GM12878 (cell line): ENCODE data around the gene MUC13. TPM values are rescaled to one million over a fixed set of nuclear protein-coding genes. Genes with fewer than 3 reads are reported as not detected.

Source experiments
- ATAC-seq: fragments of 200-7000 bp; cut with Tn5 transposase; 3 replicates; pipeline ENCODE4 v1.9.1; 2020; ENCODE audit warnings: mild to moderate bottlenecking, moderate library complexity
- BruUV-seq: library from RNA; stranded (reverse); fragments of 400-500 nt; replicated peaks from 2 replicates; lab custom pipeline; 2021; lab: Mats Ljungman, UMichigan
- CTCF ChIA-PET: fragments of 300-600 bp; sonication (Branson Sonifier 250); formaldehyde crosslinking; extraction: SDS; loops from one replicate; lab custom pipeline; 2021; ENCODE audit warnings: inconsistent platforms; lab: Yijun Ruan, JAX
- POLR2A ChIA-PET: fragments of 350-600 bp; formaldehyde crosslinking; extraction: SDS; loops from one replicate; lab custom pipeline; 2021; ENCODE audit warnings: inconsistent platforms; lab: Charles Lee
- RAD21 ChIA-PET: fragments of 300-600 bp; sonication (Branson Sonifier 250); formaldehyde crosslinking; loops from one replicate; lab custom pipeline; 2023; ENCODE audit warnings: antibody characterized with exemption; ENCODE audit not compliant: unreplicated experiment; lab: Charles Lee
- SMC1A ChIA-PET: fragments of 300-600 bp; sonication (Branson Sonifier 250); formaldehyde crosslinking; loops from one replicate; lab custom pipeline; 2023; ENCODE audit not compliant: unreplicated experiment, uncharacterized antibody; lab: Charles Lee
- DNase-seq: peaks from one replicate; pipeline ENCODE4 v3.0.0-alpha.2; 2011; ENCODE audit warnings: low read depth, low spot score
- FAIRE-seq: peaks from 3 replicates; lab custom pipeline; 2011; peaks lifted over from hg19 to GRCh38; lab: Jason Lieb, UNC
- H2AFZ ChIP-seq: 2 replicates; pipeline ENCODE4 v1.6.0; 2011; ENCODE audit warnings: low read depth, low read length, control low read depth; ENCODE audit not compliant: control insufficient read depth
- H3K27ac ChIP-seq: 2 replicates; pipeline ENCODE4 v1.5.1; 2011; ENCODE audit warnings: control low read depth; ENCODE audit not compliant: control insufficient read depth, insufficient read depth
- H3K27me3 ChIP-seq, 2 experiments: replicated peaks in 1 of 2; 2 replicates each; pipeline versions ENCODE4 v1.6.0 to v1.6.1; 2011; ENCODE audit warnings: low read length in 1 of 2; ENCODE audit not compliant: control insufficient read depth in 2 of 2, insufficient read depth in 2 of 2
- H3K36me3 ChIP-seq, 2 experiments: 2 replicates each; pipeline ENCODE4 v1.5.1; 2011; ENCODE audit warnings: low read length in 1 of 2; ENCODE audit not compliant: control insufficient read depth in 2 of 2, insufficient read depth in 2 of 2
- H3K4me1 ChIP-seq: 2 replicates; pipeline ENCODE4 v1.6.1; 2011; ENCODE audit warnings: mild to moderate bottlenecking, low read length, moderate library complexity, mixed read lengths; ENCODE audit not compliant: control insufficient read depth, insufficient read depth
- H3K4me2 ChIP-seq: 2 replicates; pipeline ENCODE4 v1.6.0; 2011; ENCODE audit warnings: control low read depth; ENCODE audit not compliant: control insufficient read depth, insufficient read depth
- H3K4me3 ChIP-seq: fragments of 200-600 bp; sonication (generic); 2 replicates; pipeline ENCODE4 v1.5.1; 2016
- H3K79me2 ChIP-seq: 2 replicates; pipeline ENCODE4 v1.6.0; 2011; ENCODE audit warnings: low read length; ENCODE audit not compliant: control insufficient read depth, insufficient read depth
- H3K9ac ChIP-seq: 2 replicates; pipeline ENCODE4 v1.8.0; 2011; ENCODE audit warnings: low read length, control low read depth, mixed read lengths; ENCODE audit not compliant: control insufficient read depth, insufficient read depth
- H3K9me3 ChIP-seq: replicated peaks from 3 replicates; pipeline ENCODE4 v1.5.1; 2011; ENCODE audit warnings: mild to moderate bottlenecking, low read length; ENCODE audit not compliant: control insufficient read depth, insufficient read depth
- H4K20me1 ChIP-seq: 2 replicates; pipeline ENCODE4 v1.6.0; 2011; ENCODE audit not compliant: control insufficient read depth, insufficient read depth
- E2F8 ChIP-seq: fragments of 450-650 bp; IDR thresholded peaks from 2 replicates; pipeline ENCODE4 v1.6.1; 2018; ENCODE audit warnings: mild to moderate bottlenecking, low read depth, moderate library complexity; ENCODE audit not compliant: partially characterized antibody
- HDAC6 ChIP-seq: fragments of 200-600 bp; sonication (generic); IDR thresholded peaks from one replicate; pipeline ENCODE4 v1.8.0; 2017; ENCODE audit warnings: antibody characterized with exemption; ENCODE audit not compliant: unreplicated experiment
- IRF4 ChIP-seq: IDR thresholded peaks from 2 replicates; pipeline ENCODE4 v1.6.1; 2011; ENCODE audit warnings: low read depth, low read length
- MTA2 ChIP-seq: fragments of 450-650 bp; IDR thresholded peaks from 2 replicates; pipeline ENCODE4 v1.6.1; 2016; ENCODE audit warnings: low read depth, mild to moderate bottlenecking, moderate library complexity
- RB1 ChIP-seq: fragments of 450-650 bp; formaldehyde crosslinking; IDR thresholded peaks from 2 replicates; pipeline ENCODE4 v1.6.1; 2017; ENCODE audit warnings: mild to moderate bottlenecking, borderline replicate concordance
- ZNF217 ChIP-seq: fragments of 450-650 bp; IDR thresholded peaks from 2 replicates; pipeline ENCODE4 v1.6.1; 2017; ENCODE audit warnings: antibody characterized with exemption, mild to moderate bottlenecking
- WGBS: methylation state at CpG from one replicate; pipeline ENCODE4 v1.1.6; 2016; ENCODE audit warnings: low lambda C conversion rate; ENCODE audit not compliant: insufficient replicate concordance, insufficient coverage; ENCODE audit errors: missing lambda C conversion rate; 5-methylcytosine and 5-hydroxymethylcytosine counted together
- in situ Hi-C: fragments of 300-500 bp; cut with MboI; formaldehyde crosslinking; loops from 9 replicates; pipeline ENCODE4 v1.14.3; 2018; ENCODE audit warnings: mixed read lengths
- intact Hi-C: fragments of 100-400 bp; cut with micrococcal nuclease; formaldehyde crosslinking; loops from one replicate; pipeline ENCODE4 v1.14.2; 2022; ENCODE audit not compliant: unreplicated experiment
- polyA plus RNA-seq, 11 experiments: library from polyadenylated mRNA; depleted of rRNA in 4 of 11; unstranded in 6 of 11; stranded (reverse) in 5 of 11; fragments of >200 nt; fragmentation: Nextera tagmentation in 4 of 11; fragmentation: Illumina TruSeq in 1 of 11; extraction: Ambion mirVana in 4 of 11; extraction: Trizol in 1 of 11; gene quantifications; 1 replicate in 1 of 11; 2 replicates in 10 of 11; pipeline versions ENCODE4 v1.2.1 to v1.2.3, GENCODE V29; 2011 to 2016; ENCODE audit warnings: inconsistent platforms in 2 of 11, missing spikeins in 2 of 11, low read depth in 1 of 11
- total RNA-seq, 4 experiments: library from RNA; depleted of rRNA in 3 of 4; stranded (reverse); fragments of >200 nt in 3 of 4; fragmentation: Illumina TruSeq in 1 of 4; extraction: Trizol in 1 of 4; gene quantifications; 2 replicates each; pipeline versions ENCODE4 v1.2.1 to v1.2.3, GENCODE V29; 2013 to 2021

Gene MUC13
- total and polyA plus RNA-seq, 10 of the 15 experiments (the other 5 are each of a cell fraction or from before 2014, with no cell fraction given), result 0.27 to 60.1 (median 0.76) TPM

- TF ChIP-seq RB1, result no peak
- TF ChIP-seq, all 136 proteins: peak for 0
Observed at GRCh38 chr3:124876401-124876878, 58.1 kb downstream of the MUC13 start (continued).

GRCh38 chr3:124873226-124873625, 61.3 kb downstream of the MUC13 start:
- RAD21 ChIA-PET, result no interaction called here
- POLR2A ChIA-PET, result no interaction called here
- Histone ChIP-seq H3K4me3 (no peak overlapping the region), H3K4me2 (no peak overlapping the region), H3K27ac (no peak overlapping the region), H3K9ac (no peak overlapping the region), H4K20me1 (no peaks in the 10 kb centered on the region), H2AFZ (no peak overlapping the region), H3K79me2 (no peaks in the 10 kb centered on the region), H3K9me3 (no peaks in the 10 kb centered on the region), H3K27me3 (no peaks in the 10 kb centered on the region), H3K4me1 (no peaks in the 10 kb centered on the region), H3K36me3 (no peaks in the 10 kb centered on the region)
- FAIRE-seq (no peak), DNase-seq (no peak), ATAC-seq (no peak)
- CTCF ChIA-PET, result no interaction called here
- TF ChIP-seq MTA2, result no peak
- no peak for TF ChIP-seq E2F8
- no peak for TF ChIP-seq HDAC6
- no peak for TF ChIP-seq IRF4
- TF ChIP-seq ZNF217, result no peak
- no TSS peak for BruUV-seq
- in situ Hi-C loops, result no loop called here
- 0% methylated on average over 1 of the region's 1 CpG for WGBS
- intact Hi-C loops, result no loop called here
- SMC1A ChIA-PET, result interaction anchor here (0.6 to 0.8 kb wide), 2 partner anchors 10 to 110 kb away, joined by 3 read pairs; no protein-coding TSS in a partner anchor
